Adrenal gland (tissue), 5 donors: ENCODE results near the gene OR6Y1.

Experiments
- POLR2A ChIP-seq, 2 donors: fragments of 450-650 bp; IDR thresholded peaks; one replicate each; pipeline ENCODE4 v1.6.1; 2017; ENCODE audit warnings: antibody characterized with exemption in 2 of 2, mild to moderate bottlenecking in 2 of 2, moderate library complexity in 1 of 2
- TF ChIP-seq, protein P1 (sequence below), 6 experiments: fragments of 450-650 bp in 4 of 6; fragments of 200-600 bp in 2 of 6; sonication (generic) in 1 of 6; IDR thresholded peaks; 1 replicate in 5 of 6; 2 replicates in 1 of 6; pipeline versions ENCODE4 v1.5.1 to v1.8.0; 2016 to 2021; ENCODE audit warnings: antibody characterized with exemption in 6 of 6, mild to moderate bottlenecking in 2 of 6, moderate library complexity in 1 of 6
- donor health status: DM: no; HTN: no; CAD: no.

DNA sequence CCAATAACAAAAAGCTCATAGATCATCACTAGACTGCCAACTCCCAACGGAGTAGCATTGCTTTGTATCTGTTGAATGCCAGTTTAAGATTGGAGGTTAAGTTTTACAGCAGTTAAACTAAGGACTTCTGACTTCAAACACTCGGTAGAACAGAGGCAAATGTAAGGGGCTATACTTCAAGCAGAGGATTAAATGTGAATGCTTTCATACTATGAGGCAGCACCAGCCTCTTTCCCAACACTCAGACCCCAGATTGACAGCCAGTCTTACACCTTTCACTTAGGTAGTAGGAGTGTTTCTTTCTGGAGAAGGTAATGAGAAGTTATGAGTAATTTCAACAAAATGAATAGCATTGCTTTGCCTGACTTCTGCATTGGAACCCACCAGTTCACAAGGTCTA lies 59.4 kb downstream of the OR6Y1 start:
- TF ChIP-seq, protein P1, sequence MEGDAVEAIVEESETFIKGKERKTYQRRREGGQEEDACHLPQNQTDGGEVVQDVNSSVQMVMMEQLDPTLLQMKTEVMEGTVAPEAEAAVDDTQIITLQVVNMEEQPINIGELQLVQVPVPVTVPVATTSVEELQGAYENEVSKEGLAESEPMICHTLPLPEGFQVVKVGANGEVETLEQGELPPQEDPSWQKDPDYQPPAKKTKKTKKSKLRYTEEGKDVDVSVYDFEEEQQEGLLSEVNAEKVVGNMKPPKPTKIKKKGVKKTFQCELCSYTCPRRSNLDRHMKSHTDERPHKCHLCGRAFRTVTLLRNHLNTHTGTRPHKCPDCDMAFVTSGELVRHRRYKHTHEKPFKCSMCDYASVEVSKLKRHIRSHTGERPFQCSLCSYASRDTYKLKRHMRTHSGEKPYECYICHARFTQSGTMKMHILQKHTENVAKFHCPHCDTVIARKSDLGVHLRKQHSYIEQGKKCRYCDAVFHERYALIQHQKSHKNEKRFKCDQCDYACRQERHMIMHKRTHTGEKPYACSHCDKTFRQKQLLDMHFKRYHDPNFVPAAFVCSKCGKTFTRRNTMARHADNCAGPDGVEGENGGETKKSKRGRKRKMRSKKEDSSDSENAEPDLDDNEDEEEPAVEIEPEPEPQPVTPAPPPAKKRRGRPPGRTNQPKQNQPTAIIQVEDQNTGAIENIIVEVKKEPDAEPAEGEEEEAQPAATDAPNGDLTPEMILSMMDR (IDR thresholded peaks at IDR 0.05) = no peak
- TF ChIP-seq POLR2A (IDR thresholded peaks at IDR 0.05) = no peak
